Measurements from ENCODE around the gene SPON2.

SPON2 gene

GRCh38 chr4:1172228-1172851, at the start of gene SPON2:
Gene SPON2, minus strand, starts transcription at chr4:1172583.
- no peak within 1 kb of the TSS for H3K4me3 ChIP-seq (ENCODE audit: low read depth, low read length)
- DNase-seq (ENCODE audit: low read depth), result no peak

GRCh38 chr4:1221155-1221870, 48.9 kb upstream of the SPON2 start:
- TF ChIP-seq CTCF (IDR thresholded peaks at IDR 0.05; ENCODE audit: low read depth, low read length, missing control alignments), result no peak
- DNase-seq (ENCODE audit: low read depth), result no peak
- H3K4me3 ChIP-seq (ENCODE audit: low read depth, low read length), result no peak overlapping the region

More at GRCh38 chr4:1172228-1172851, at the start of gene SPON2:
- TF ChIP-seq CTCF (IDR thresholded peaks at IDR 0.05; ENCODE audit: low read depth, low read length, missing control alignments), result no peak

- H3K4me3 ChIP-seq (ENCODE audit: low read depth, low read length), result no peak overlapping the region
- TF ChIP-seq CTCF (IDR thresholded peaks at IDR 0.05; ENCODE audit: low read depth, low read length, missing control alignments), result no peak
- no peak for DNase-seq (ENCODE audit: low read depth)
Observed at GRCh38 chr4:1220566-1220965, 48.2 kb upstream of the SPON2 start.

GRCh38 chr4:1219566-1219950, 47.2 kb upstream of the SPON2 start:
- DNase-seq (ENCODE audit: low read depth), result no peak
- TF ChIP-seq CTCF (IDR thresholded peaks at IDR 0.05; ENCODE audit: low read depth, low read length, missing control alignments), result no peak
- H3K4me3 ChIP-seq (ENCODE audit: low read depth, low read length), result peak overlapping the region; percentile 9; the same call in 1 of the 2 replicates

GRCh38 chr4:1218634-1219565, 46.5 kb upstream of the SPON2 start:
- peak; percentile 83 for DNase-seq (ENCODE audit: low read depth)
- peak overlapping the region; percentile 9; the same call in 1 of the 2 replicates for H3K4me3 ChIP-seq (ENCODE audit: low read depth, low read length)
- no peak for TF ChIP-seq CTCF (IDR thresholded peaks at IDR 0.05; ENCODE audit: low read depth, low read length, missing control alignments)

GRCh38 chr4:1217366-1217765, 45.0 kb upstream of the SPON2 start:
- H3K4me3 ChIP-seq (ENCODE audit: low read depth, low read length), result no peak overlapping the region
- DNase-seq (ENCODE audit: low read depth), result no peak
- TF ChIP-seq CTCF (IDR thresholded peaks at IDR 0.05; ENCODE audit: low read depth, low read length, missing control alignments), result no peak
